ENCODE data around the gene FOXK2. TPM values are rescaled to one million over a fixed set of nuclear protein-coding genes. Genes with fewer than 3 reads are reported as not detected.

The FOXK2 gene
- total and polyA plus RNA-seq, 2 donors (not counting 1 experiment from before 2014, with no cell fraction given): 19.7 to 62.7 TPM

GRCh38 chr17:82528484-82529265 lies 9.1 kb downstream of the FOXK2 start:
- ATAC-seq (ENCODE audit: low read depth): no peak
- H3K27ac ChIP-seq (ENCODE audit: low read length in 2 of 2): no peak overlapping the region
- ChIA-PET CTCF (no interaction called here), POLR2A (interaction anchor here (0.6 kb wide), 1 partner anchor 30 kb away, joined by 5 read pairs; no protein-coding TSS in a partner anchor)
- Mint-ChIP-seq H3K4me1 (peaks cover 49% of the 10 kb centered on the region), H3K9me3 (ENCODE audit: insufficient read depth) (no peaks in the 10 kb centered on the region), H3K27ac (no peak overlapping the region), H3K4me3 (no peak overlapping the region), H3K27me3 (no peaks in the 10 kb centered on the region)
- peaks cover 10 to 13% of the 10 kb centered on the region in 2 donors for H3K4me1 ChIP-seq (ENCODE audit: control insufficient read depth in 2 of 2, insufficient read depth in 2 of 2, low read length in 2 of 2)
- no peak overlapping the region for H3K4me2 ChIP-seq (replicated peaks; ENCODE audit: low read depth, low read length, poor library complexity, severe bottlenecking)
- H3K27me3 ChIP-seq (replicated peaks in 1 of 4; ENCODE audit: control extremely low read depth in 1 of 4, control insufficient read depth in 3 of 4, insufficient read depth in 4 of 4, low read length in 3 of 4): no peaks in the 10 kb centered on the region
- H2AFZ ChIP-seq (ENCODE audit: insufficient read depth, low read depth, low read length, poor library complexity, severe bottlenecking): no peak overlapping the region
- no peak for DNase-seq
- H4K20me1 ChIP-seq (ENCODE audit: control insufficient read depth, insufficient read depth, low read length, poor library complexity, severe bottlenecking): peaks cover 93% of the 10 kb centered on the region
- WGBS (ENCODE audit: insufficient coverage): 88% methylated on average over 10 of the region's 17 CpGs
- H3K4me3 ChIP-seq (ENCODE audit: control extremely low read depth in 1 of 5, extremely low read depth in 1 of 5, insufficient read depth in 1 of 5, low read depth in 2 of 5, low read length in 4 of 5): no peak overlapping the region
- H3K36me3 ChIP-seq (replicated peaks in 1 of 2; ENCODE audit: control extremely low read depth in 1 of 2, control insufficient read depth in 1 of 2, extremely low read depth in 1 of 2, insufficient read depth in 2 of 2, low read length in 1 of 2): no peaks in the 10 kb centered on the region
- intact Hi-C loops (cut with micrococcal nuclease): no loop called here
- TF ChIP-seq CTCF (IDR thresholded peaks at IDR 0.05) (no peak), EZH2 (IDR thresholded peaks at IDR 0.05; ENCODE audit: borderline replicate concordance, insufficient read depth, low read depth, low read length, poor library complexity, severe bottlenecking) (no peak)
- H3K79me2 ChIP-seq (ENCODE audit: control insufficient read depth, insufficient read depth, low read length): peaks cover 99% of the 10 kb centered on the region
- no peaks in the 10 kb centered on the region for H3K9me3 ChIP-seq (ENCODE audit: control extremely low read depth in 1 of 3, control insufficient read depth in 2 of 3, insufficient read depth in 1 of 3, low read length in 2 of 3)
- no peak overlapping the region for H3K9ac ChIP-seq (ENCODE audit: low read length)

GRCh38 chr17:82529914-82530300 lies 10.4 kb downstream of the FOXK2 start:
- peaks cover 94% of the 10 kb centered on the region for H4K20me1 ChIP-seq (ENCODE audit: control insufficient read depth, insufficient read depth, low read length, poor library complexity, severe bottlenecking)
- no peak overlapping the region for H3K27ac ChIP-seq (ENCODE audit: low read length in 2 of 2)
- ChIA-PET CTCF (no interaction called here), POLR2A (interaction anchor here (0.7 kb wide), 1 partner anchor 10 kb away, joined by 4 read pairs; the partner anchor contains the start of gene FOXK2)
- H3K4me3 Mint-ChIP-seq: no peak overlapping the region
- H3K4me1 Mint-ChIP-seq: peaks cover 51% of the 10 kb centered on the region
- no peak overlapping the region for H2AFZ ChIP-seq (ENCODE audit: insufficient read depth, low read depth, low read length, poor library complexity, severe bottlenecking)
- H3K9me3 Mint-ChIP-seq (ENCODE audit: insufficient read depth): no peaks in the 10 kb centered on the region
- no peaks in the 10 kb centered on the region for H3K27me3 Mint-ChIP-seq
- no peak for ATAC-seq (ENCODE audit: low read depth)
- no peak overlapping the region for H3K4me3 ChIP-seq (ENCODE audit: control extremely low read depth in 1 of 5, extremely low read depth in 1 of 5, insufficient read depth in 1 of 5, low read depth in 2 of 5, low read length in 4 of 5)
- DNase-seq: no peak
- intact Hi-C loops (cut with micrococcal nuclease): no loop called here
- no peaks in the 10 kb centered on the region for H3K9me3 ChIP-seq (ENCODE audit: control extremely low read depth in 1 of 3, control insufficient read depth in 2 of 3, insufficient read depth in 1 of 3, low read length in 2 of 3)
- no peak overlapping the region for H3K4me2 ChIP-seq (replicated peaks; ENCODE audit: low read depth, low read length, poor library complexity, severe bottlenecking)
- H3K27ac Mint-ChIP-seq: no peak overlapping the region
- no peak overlapping the region for H3K9ac ChIP-seq (ENCODE audit: low read length)
- H3K4me1 ChIP-seq (ENCODE audit: control insufficient read depth in 2 of 2, insufficient read depth in 2 of 2, low read length in 2 of 2): peaks cover 10 to 13% of the 10 kb centered on the region in 2 donors
- H3K36me3 ChIP-seq (replicated peaks in 1 of 2; ENCODE audit: control extremely low read depth in 1 of 2, control insufficient read depth in 1 of 2, extremely low read depth in 1 of 2, insufficient read depth in 2 of 2, low read length in 1 of 2): no peaks in the 10 kb centered on the region
- 89% methylated on average over 6 of the region's 9 CpGs for WGBS (ENCODE audit: insufficient coverage)
- peaks cover 99% of the 10 kb centered on the region for H3K79me2 ChIP-seq (ENCODE audit: control insufficient read depth, insufficient read depth, low read length)
- no peak for TF ChIP-seq EZH2 (IDR thresholded peaks at IDR 0.05; ENCODE audit: borderline replicate concordance, insufficient read depth, low read depth, low read length, poor library complexity, severe bottlenecking)
- TF ChIP-seq CTCF (IDR thresholded peaks at IDR 0.05): no peak
- H3K27me3 ChIP-seq (replicated peaks in 1 of 4; ENCODE audit: control extremely low read depth in 1 of 4, control insufficient read depth in 3 of 4, insufficient read depth in 4 of 4, low read length in 3 of 4): no peaks in the 10 kb centered on the region

All from B cell (primary cell).